Type B pancreatic cell (in vitro differentiated cells): ENCODE data around the gene NYAP2. TPM values are rescaled to one million over a fixed set of nuclear protein-coding genes. Genes with fewer than 3 reads are reported as not detected.

Experiments used
- DNase-seq: peaks from one replicate; pipeline ENCODE4 v3.0.0; 2021; ENCODE audit warnings: mixed read lengths; ENCODE audit not compliant: unreplicated experiment; ENCODE audit errors: extremely low spot score
- H3K27ac Mint-ChIP-seq: 2 replicates; pipeline ENCODE4 v1.8.0; 2021; ENCODE audit warnings: mild to moderate bottlenecking, mixed read lengths
- H3K27me3 Mint-ChIP-seq: 2 replicates; pipeline ENCODE4 v1.8.0; 2021; ENCODE audit warnings: mixed read lengths
- H3K36me3 Mint-ChIP-seq: 2 replicates; pipeline ENCODE4 v1.8.0; 2021; ENCODE audit warnings: mixed read lengths
- H3K4me1 Mint-ChIP-seq: one replicate; pipeline ENCODE4 v1.8.0; 2021; ENCODE audit warnings: mixed read lengths; ENCODE audit not compliant: unreplicated experiment
- H3K4me3 Mint-ChIP-seq: 2 replicates; pipeline ENCODE4 v1.8.0; 2021; ENCODE audit warnings: mild to moderate bottlenecking, mixed read lengths
- H3K9me3 Mint-ChIP-seq: 2 replicates; pipeline ENCODE4 v1.8.0; 2021; ENCODE audit warnings: mixed read lengths
- CTCF ChIP-seq: fragments of 200-600 bp; sonication (generic); conservative IDR thresholded peaks from 2 replicates; pipeline ENCODE4 v1.5.0; 2021; ENCODE audit warnings: antibody characterized with exemption, mild to moderate bottlenecking
- total RNA-seq: library from RNA; stranded (reverse); gene quantifications from 2 replicates; pipeline ENCODE4 v1.2.1, GENCODE V29; 2021; ENCODE audit warnings: low replicate concordance

The NYAP2 gene
- total RNA-seq, 1 donor from 2014 or later: 0.46 TPM

- no peak for TF ChIP-seq CTCF
- Mint-ChIP-seq H3K9me3 (peaks cover 5% of the 10 kb centered on the region), H3K4me1 (peaks cover 18% of the 10 kb centered on the region), H3K27me3 (no peaks in the 10 kb centered on the region), H3K4me3 (no peak overlapping the region), H3K36me3 (no peaks in the 10 kb centered on the region), H3K27ac (peak overlapping the region; percentile 58)
- DNase-seq: no peak
Measured at GRCh38 chr2:225464346-225465025, 65.0 kb downstream of the NYAP2 start.

DNA sequence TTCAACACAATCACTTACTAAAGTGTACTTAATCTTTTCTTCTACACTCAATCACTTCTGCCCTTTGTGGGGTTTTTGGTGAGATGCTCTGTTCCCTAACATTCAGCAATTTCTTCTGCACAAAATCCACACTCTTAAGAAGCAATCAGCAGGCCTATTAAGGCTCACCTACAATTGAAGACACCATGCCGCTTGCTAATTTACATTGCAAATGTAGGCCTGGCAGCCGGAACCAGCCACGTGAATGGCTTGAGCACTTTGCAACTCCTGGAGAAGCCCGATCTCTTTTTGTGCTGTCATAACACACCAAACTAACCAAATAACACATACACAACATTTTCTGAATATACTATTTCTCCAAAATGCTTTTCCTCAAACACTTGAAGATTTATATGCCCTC, 66.3 kb downstream of the NYAP2 start:
- Mint-ChIP-seq H3K4me3 (no peak overlapping the region), H3K27me3 (no peaks in the 10 kb centered on the region), H3K36me3 (no peaks in the 10 kb centered on the region), H3K27ac (no peak overlapping the region), H3K9me3 (peaks cover 5% of the 10 kb centered on the region), H3K4me1 (peaks cover 18% of the 10 kb centered on the region)
- no peak for TF ChIP-seq CTCF
- no peak for DNase-seq

- Mint-ChIP-seq H3K36me3 (no peaks in the 10 kb centered on the region), H3K4me1 (peaks cover 18% of the 10 kb centered on the region), H3K9me3 (peaks cover 5% of the 10 kb centered on the region), H3K4me3 (peak overlapping the region; percentile 58), H3K27me3 (no peaks in the 10 kb centered on the region), H3K27ac (peak overlapping the region; percentile 94)
- DNase-seq: no peak
- TF ChIP-seq CTCF: no peak
Measured at GRCh38 chr2:225466891-225467604, 67.5 kb downstream of the NYAP2 start.

- peak overlapping the region; percentile 94 for H3K27ac Mint-ChIP-seq
- no peak for DNase-seq
- H3K9me3 Mint-ChIP-seq: peaks cover 5% of the 10 kb centered on the region
- no peaks in the 10 kb centered on the region for H3K27me3 Mint-ChIP-seq
- TF ChIP-seq CTCF: no peak
- H3K4me3 Mint-ChIP-seq: no peak overlapping the region
- H3K36me3 Mint-ChIP-seq: no peaks in the 10 kb centered on the region
- peaks cover 22% of the 10 kb centered on the region for H3K4me1 Mint-ChIP-seq
Measured at GRCh38 chr2:225468131-225468530, 68.6 kb downstream of the NYAP2 start.

DNA sequence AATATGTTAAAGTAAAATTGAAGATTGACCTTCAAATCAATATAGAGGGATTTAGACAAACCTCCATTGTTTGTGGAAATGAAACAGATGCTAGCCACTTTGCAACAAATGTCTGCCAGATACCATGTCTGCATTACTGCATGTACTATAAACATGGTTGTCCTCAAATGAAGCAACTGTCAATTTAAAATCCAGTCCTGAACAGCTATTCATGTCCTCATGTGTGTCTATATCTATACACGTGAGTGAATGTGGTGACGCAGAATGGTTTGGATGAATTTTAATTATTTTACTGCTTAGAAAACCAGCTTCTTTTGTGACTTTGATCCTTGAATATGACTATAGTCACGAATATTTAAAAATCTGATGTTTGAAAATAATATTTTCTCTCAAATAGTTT, 71.5 kb downstream of the NYAP2 start:
- H3K4me3 Mint-ChIP-seq: no peak overlapping the region
- H3K27ac Mint-ChIP-seq: peak overlapping the region; percentile 90
- H3K9me3 Mint-ChIP-seq: peaks cover 5% of the 10 kb centered on the region

More for the DNA sequence above, 71.5 kb downstream of the NYAP2 start:
- peaks cover 17% of the 10 kb centered on the region for H3K4me1 Mint-ChIP-seq
- DNase-seq: no peak
- no peak for TF ChIP-seq CTCF
- H3K27me3 Mint-ChIP-seq: no peaks in the 10 kb centered on the region
- no peaks in the 10 kb centered on the region for H3K36me3 Mint-ChIP-seq
